Caco-2 (cell line): Measurements from ENCODE around the gene SEMA3C. TPM values are rescaled to one million over a fixed set of nuclear protein-coding genes. Genes with fewer than 3 reads are reported as not detected.

Source experiments
- BruUV-seq: library from RNA; stranded (reverse); fragments of 400-500 nt; replicated peaks from 2 replicates; lab custom pipeline; 2021; lab: Mats Ljungman, UMichigan
- CTCF ChIA-PET: fragments of 300-600 bp; sonication (Branson Sonifier 250); formaldehyde crosslinking; loops from one replicate; lab custom pipeline; 2022; ENCODE audit warnings: antibody characterized with exemption; lab: Charles Lee
- POLR2A ChIA-PET: fragments of 300-600 bp; sonication (Branson Sonifier 250); formaldehyde crosslinking; loops from one replicate; lab custom pipeline; 2022; ENCODE audit warnings: antibody characterized with exemption; lab: Charles Lee
- DNase-seq, 2 experiments: peaks; one replicate each; pipeline versions ENCODE4 v3.0.0 to v3.0.0-alpha.2; 2020 to 2022
- H3K27me3 ChIP-seq: replicated peaks from 2 replicates; pipeline ENCODE4 v1.6.0; 2011; ENCODE audit warnings: low read length; ENCODE audit not compliant: control insufficient read depth, insufficient read depth
- H3K36me3 ChIP-seq: 2 replicates; pipeline ENCODE4 v1.5.1; 2011; ENCODE audit warnings: low read length; ENCODE audit not compliant: control insufficient read depth, insufficient read depth
- H3K4me1 ChIP-seq: fragments of 250-450 bp; sonication (Bioruptor Pico); 2 replicates; pipeline ENCODE4 v1.5.1; 2020; ENCODE audit warnings: mild to moderate bottlenecking
- H3K4me3 ChIP-seq: 2 replicates; pipeline ENCODE4 v1.5.1; 2011; ENCODE audit warnings: low read depth, mild to moderate bottlenecking, control low read depth, low read length
- H3K9me3 ChIP-seq: fragments of 250-450 bp; sonication (Bioruptor Pico); 2 replicates; pipeline ENCODE4 v1.5.1; 2020; ENCODE audit warnings: mild to moderate bottlenecking, moderate library complexity
- H3K27ac Mint-ChIP-seq: one replicate; pipeline ENCODE4 v1.8.0; 2022; ENCODE audit warnings: mixed read lengths; ENCODE audit not compliant: unreplicated experiment
- H3K27me3 Mint-ChIP-seq: one replicate; pipeline ENCODE4 v1.8.0; 2022; ENCODE audit warnings: mixed read lengths; ENCODE audit not compliant: insufficient read depth, unreplicated experiment
- H3K36me3 Mint-ChIP-seq: one replicate; pipeline ENCODE4 v1.8.0; 2022; ENCODE audit warnings: mild to moderate bottlenecking, mixed read lengths; ENCODE audit not compliant: insufficient read depth, unreplicated experiment
- H3K4me1 Mint-ChIP-seq: one replicate; pipeline ENCODE4 v1.8.0; 2022; ENCODE audit warnings: low read depth, mixed read lengths; ENCODE audit not compliant: unreplicated experiment
- H3K4me3 Mint-ChIP-seq: one replicate; pipeline ENCODE4 v1.8.0; 2022; ENCODE audit warnings: mild to moderate bottlenecking, moderate library complexity, mixed read lengths; ENCODE audit not compliant: unreplicated experiment
- H3K9me3 Mint-ChIP-seq: one replicate; pipeline ENCODE4 v1.8.0; 2022; ENCODE audit warnings: mixed read lengths; ENCODE audit not compliant: unreplicated experiment
- intact Hi-C: fragments of 100-400 bp; cut with micrococcal nuclease; formaldehyde crosslinking; loops from one replicate; pipeline ENCODE4 v1.10.0; 2022; ENCODE audit not compliant: unreplicated experiment
- total RNA-seq: library from RNA; stranded (reverse); gene quantifications from 2 replicates; pipeline ENCODE4 v1.2.3, GENCODE V29; 2022
- TF ChIP-seq, protein P1 (sequence below), 2 experiments: fragments of 200-600 bp in 1 of 2; IDR thresholded peaks; 1 replicate in 1 of 2; 2 replicates in 1 of 2; pipeline versions ENCODE4 v1.5.1 to v1.8.0; 2011 to 2022; ENCODE audit warnings: antibody characterized with exemption in 1 of 2, control low read depth in 1 of 2, inconsistent platforms in 1 of 2, low read depth in 1 of 2, low read length in 1 of 2, mild to moderate bottlenecking in 1 of 2, moderate library complexity in 1 of 2; ENCODE audit not compliant: insufficient read depth in 1 of 2, severe bottlenecking in 1 of 2, unreplicated experiment in 1 of 2

SEMA3C gene
- total RNA-seq, 1 experiment from 2014 or later: 25.8 TPM

DNA sequence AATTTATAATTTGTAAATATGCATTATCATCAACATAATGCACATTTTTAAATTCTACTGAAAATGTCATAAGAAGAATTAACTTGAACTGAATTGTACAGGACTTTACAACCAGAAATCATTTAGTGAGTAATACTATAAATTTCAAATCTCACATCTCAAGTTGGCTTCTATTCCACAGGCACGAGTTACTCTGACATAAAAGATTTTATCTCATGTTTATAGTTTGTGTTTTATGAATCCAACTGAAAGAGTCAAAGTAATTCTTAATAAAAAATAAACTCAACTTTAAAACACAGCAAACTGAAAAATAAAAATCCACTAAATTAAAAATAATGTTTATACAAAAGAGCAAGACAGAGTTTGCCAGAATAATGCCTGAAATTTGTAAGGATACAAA lies 151.2 kb downstream of the SEMA3C start:
- intact Hi-C loops: no loop called here
- TF ChIP-seq, protein P1, sequence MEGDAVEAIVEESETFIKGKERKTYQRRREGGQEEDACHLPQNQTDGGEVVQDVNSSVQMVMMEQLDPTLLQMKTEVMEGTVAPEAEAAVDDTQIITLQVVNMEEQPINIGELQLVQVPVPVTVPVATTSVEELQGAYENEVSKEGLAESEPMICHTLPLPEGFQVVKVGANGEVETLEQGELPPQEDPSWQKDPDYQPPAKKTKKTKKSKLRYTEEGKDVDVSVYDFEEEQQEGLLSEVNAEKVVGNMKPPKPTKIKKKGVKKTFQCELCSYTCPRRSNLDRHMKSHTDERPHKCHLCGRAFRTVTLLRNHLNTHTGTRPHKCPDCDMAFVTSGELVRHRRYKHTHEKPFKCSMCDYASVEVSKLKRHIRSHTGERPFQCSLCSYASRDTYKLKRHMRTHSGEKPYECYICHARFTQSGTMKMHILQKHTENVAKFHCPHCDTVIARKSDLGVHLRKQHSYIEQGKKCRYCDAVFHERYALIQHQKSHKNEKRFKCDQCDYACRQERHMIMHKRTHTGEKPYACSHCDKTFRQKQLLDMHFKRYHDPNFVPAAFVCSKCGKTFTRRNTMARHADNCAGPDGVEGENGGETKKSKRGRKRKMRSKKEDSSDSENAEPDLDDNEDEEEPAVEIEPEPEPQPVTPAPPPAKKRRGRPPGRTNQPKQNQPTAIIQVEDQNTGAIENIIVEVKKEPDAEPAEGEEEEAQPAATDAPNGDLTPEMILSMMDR (IDR thresholded peaks at IDR 0.05; ENCODE audit: insufficient read depth in 1 of 2, low read depth in 1 of 2, low read length in 1 of 2, severe bottlenecking in 1 of 2, unreplicated experiment in 1 of 2): no peak
- 0 out of 2 replicates have a peak, but pooled peaks cover 2% of the 10 kb centered on the region for H3K36me3 ChIP-seq
- H3K27ac Mint-ChIP-seq: no peak overlapping the region
- H3K27me3 ChIP-seq: no peaks in the 10 kb centered on the region
- no peak for DNase-seq
- peaks cover 13% of the 10 kb centered on the region for H3K36me3 Mint-ChIP-seq
- ChIA-PET CTCF (no interaction called here), POLR2A (no interaction called here)
- no peaks in the 10 kb centered on the region for H3K9me3 ChIP-seq
- H3K4me1 ChIP-seq: peaks cover 28% of the 10 kb centered on the region
- H3K27me3 Mint-ChIP-seq: no peaks in the 10 kb centered on the region
- no peaks in the 10 kb centered on the region for H3K9me3 Mint-ChIP-seq
- no peak overlapping the region for H3K4me3 Mint-ChIP-seq
- H3K4me3 ChIP-seq: no peak overlapping the region
- no TSS peak for BruUV-seq
- H3K4me1 Mint-ChIP-seq: peaks cover 8% of the 10 kb centered on the region

DNA sequence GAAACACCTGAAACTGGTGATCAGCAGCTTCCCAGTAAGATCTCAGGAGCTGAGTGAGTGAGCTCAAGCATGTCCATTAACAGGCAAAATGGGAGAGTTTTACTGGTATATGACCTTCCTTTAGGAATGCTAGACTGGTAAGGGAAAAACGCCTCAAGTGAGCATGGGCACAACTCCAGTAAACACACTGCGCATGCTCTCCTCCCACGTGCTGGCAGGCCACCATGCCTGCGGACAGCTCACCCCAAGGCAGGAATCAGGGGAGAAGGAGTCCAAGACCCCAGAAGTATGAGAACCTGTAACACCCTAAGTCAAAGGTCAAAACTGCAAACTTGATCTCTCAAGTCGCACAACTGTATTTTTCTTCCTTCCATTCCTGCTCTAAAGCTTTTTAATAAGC lies 152.1 kb downstream of the SEMA3C start:
- intact Hi-C loops: no loop called here
- H3K4me1 ChIP-seq: peaks cover 28% of the 10 kb centered on the region
- no peaks in the 10 kb centered on the region for H3K27me3 ChIP-seq
- peaks cover 13% of the 10 kb centered on the region for H3K36me3 Mint-ChIP-seq
- H3K36me3 ChIP-seq: 0 out of 2 replicates have a peak, but pooled peaks cover 2% of the 10 kb centered on the region
- H3K4me1 Mint-ChIP-seq: peaks cover 8% of the 10 kb centered on the region
- DNase-seq: no peak
- CTCF ChIA-PET: no interaction called here
- no peak overlapping the region for H3K4me3 ChIP-seq
- H3K4me3 Mint-ChIP-seq: no peak overlapping the region
- BruUV-seq: no TSS peak
- no peak overlapping the region for H3K27ac Mint-ChIP-seq
- TF ChIP-seq, protein P1 (IDR thresholded peaks at IDR 0.05; ENCODE audit: insufficient read depth in 1 of 2, low read depth in 1 of 2, low read length in 1 of 2, severe bottlenecking in 1 of 2, unreplicated experiment in 1 of 2): no peak
- POLR2A ChIA-PET: no interaction called here
- H3K9me3 Mint-ChIP-seq: no peaks in the 10 kb centered on the region
- H3K27me3 Mint-ChIP-seq: no peaks in the 10 kb centered on the region
- no peaks in the 10 kb centered on the region for H3K9me3 ChIP-seq

DNA sequence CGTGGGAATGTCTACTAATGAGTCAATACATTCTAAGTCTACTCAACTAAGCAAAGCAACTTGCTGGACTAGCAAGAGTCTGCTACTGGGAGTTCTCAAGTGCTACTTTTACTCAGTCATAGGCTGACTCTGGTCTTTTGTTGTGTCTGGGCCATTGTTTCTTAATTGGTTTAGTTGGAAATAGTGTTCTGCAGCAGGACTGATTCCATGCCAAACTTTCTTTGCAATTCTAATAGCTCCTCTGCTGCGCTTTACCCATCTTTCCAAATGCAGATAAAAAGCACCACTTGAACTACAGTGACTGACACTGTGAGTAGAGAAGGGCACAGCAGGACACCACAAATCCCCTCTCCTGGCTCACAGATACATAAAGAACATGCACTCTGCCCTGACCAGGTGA lies 154.7 kb downstream of the SEMA3C start:
- ChIA-PET POLR2A (no interaction called here), CTCF (no interaction called here)
- H3K27me3 Mint-ChIP-seq: no peaks in the 10 kb centered on the region
- H3K4me3 Mint-ChIP-seq: no peak overlapping the region
- Histone ChIP-seq H3K9me3 (no peaks in the 10 kb centered on the region), H3K27me3 (no peaks in the 10 kb centered on the region), H3K36me3 (0 out of 2 replicates have a peak, but pooled peaks cover 2% of the 10 kb centered on the region), H3K4me3 (no peak overlapping the region), H3K4me1 (peaks cover 21% of the 10 kb centered on the region)
- peaks cover 13% of the 10 kb centered on the region for H3K36me3 Mint-ChIP-seq
- TF ChIP-seq, protein P1 (IDR thresholded peaks at IDR 0.05; ENCODE audit: insufficient read depth in 1 of 2, low read depth in 1 of 2, low read length in 1 of 2, severe bottlenecking in 1 of 2, unreplicated experiment in 1 of 2): no peak
- peaks cover 6% of the 10 kb centered on the region for H3K4me1 Mint-ChIP-seq
- no TSS peak for BruUV-seq
- no peak overlapping the region for H3K27ac Mint-ChIP-seq
- no peaks in the 10 kb centered on the region for H3K9me3 Mint-ChIP-seq
- no peak for DNase-seq
- intact Hi-C loops: no loop called here
